HCEC 1CT (cell line): ENCODE measurements around the gene ARHGAP28.
"Not testable (repeated sequence)": the region's sequence is repeated elsewhere in the genome, so short reads cannot be mapped to it uniquely, and the experiment has no call there.

ENCODE experiments used
- DNase-seq: peaks from one replicate; pipeline ENCODE4 v3.0.0-alpha.2; 2017

Gene ARHGAP28

GRCh38 chr18:6938403-6938802, 208.9 kb downstream of the ARHGAP28 start:
- DNase-seq, result not testable (repeated sequence)

- DNase-seq, result no peak
Observed at GRCh38 chr18:6939972-6940371, 210.5 kb downstream of the ARHGAP28 start.

DNA sequence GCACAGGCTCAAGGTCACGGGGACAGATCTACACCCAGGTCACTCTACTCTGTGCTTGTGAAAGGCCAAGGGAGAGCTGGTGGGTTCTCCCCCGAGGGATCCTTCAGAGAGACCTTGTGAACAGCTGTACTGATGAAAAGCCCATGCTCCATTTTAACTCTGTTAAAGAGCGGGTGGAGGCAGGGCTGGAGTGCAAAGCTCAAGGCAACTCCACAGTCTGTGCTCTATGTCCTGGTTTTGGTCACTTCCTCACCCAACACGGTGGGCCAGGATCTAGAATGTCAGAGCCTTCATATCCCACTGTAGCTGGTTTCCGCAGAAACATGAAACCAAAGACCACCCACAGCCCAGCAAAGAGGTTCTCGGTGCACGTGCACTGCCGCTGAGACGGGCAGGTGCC, 210.9 kb downstream of the ARHGAP28 start:
- DNase-seq, result no peak

DNA sequence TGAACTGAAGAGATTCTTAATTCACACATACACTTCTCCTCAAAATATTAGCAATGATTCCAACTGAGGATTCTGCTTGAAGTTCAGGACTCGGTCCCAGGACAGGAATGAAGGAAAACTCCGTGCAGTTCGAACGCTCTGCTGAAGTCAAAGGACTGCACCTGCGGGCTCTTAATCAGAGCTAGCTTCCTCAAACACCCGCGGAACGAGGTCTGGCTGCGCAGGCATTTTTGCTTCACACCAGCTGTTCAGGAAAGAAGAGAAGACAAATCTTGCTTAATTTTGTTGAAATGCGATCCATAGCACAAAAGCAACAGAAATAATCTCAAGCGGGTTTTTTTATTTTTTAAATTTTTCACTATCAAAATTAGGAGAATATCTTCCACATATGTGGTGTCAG, 212.5 kb downstream of the ARHGAP28 start:
- DNase-seq, result no peak

- no peak for DNase-seq
Observed at GRCh38 chr18:6942742-6943141, 213.2 kb downstream of the ARHGAP28 start.

DNA sequence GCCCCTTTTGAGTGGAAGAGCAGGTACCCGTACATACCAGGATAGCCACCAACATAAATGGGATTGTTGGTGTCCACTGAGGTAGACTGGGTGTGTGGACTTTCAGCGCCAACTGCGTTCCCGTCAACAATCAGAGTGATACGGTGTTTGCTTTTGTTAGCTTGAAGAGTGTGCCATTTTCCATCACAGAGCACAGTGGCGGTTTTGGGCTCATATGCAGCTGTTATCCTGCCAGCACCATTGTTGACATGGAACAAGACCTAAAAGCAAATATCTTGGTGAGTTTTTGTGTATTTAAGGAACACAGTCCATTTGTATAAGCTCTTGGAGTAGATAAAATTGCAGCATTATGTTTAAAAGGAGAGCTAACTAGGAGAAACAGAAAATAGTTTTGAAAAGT, 213.6 kb downstream of the ARHGAP28 start:
- no peak for DNase-seq

GRCh38 chr18:6947338-6948030, 218.0 kb downstream of the ARHGAP28 start:
- DNase-seq, result no peak

DNA sequence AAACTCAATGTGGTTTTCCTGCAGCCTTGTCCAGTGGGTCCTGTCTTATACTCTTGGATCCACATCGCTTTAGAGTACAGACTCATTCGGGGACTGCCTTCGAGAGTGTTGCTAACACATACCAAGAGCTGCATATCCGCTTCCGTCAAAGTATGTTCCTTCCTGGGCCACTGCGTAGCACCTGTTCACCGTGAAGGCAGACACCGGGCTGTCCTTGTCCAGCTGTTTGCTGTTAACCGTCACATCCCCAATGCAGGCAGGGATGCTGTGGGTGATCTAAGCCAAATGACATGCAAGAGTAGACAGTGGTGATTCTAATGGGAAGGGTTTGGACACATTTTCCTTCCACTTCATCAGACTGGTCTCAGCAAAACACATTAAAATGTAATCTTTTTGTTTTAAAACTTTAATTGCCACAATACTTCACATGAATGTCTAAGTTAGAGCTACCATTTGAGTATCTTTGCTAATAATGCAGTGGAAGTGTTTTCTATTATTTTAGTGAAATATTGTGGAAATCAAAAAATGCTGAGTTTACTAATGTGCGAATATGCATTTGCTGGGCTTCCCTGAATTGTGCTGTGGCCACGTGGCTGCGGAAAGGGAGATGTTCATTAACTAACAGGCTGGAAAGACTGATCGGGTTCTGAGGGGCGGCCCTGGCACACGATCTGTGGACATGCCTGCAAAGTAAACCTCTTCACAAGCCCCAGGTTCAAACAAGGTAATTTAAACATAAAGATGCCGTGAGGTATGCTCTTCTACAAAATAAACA, 219.0 kb downstream of the ARHGAP28 start:
- no peak for DNase-seq

- no peak for DNase-seq
Observed at GRCh38 chr18:6949800-6950586, 220.5 kb downstream of the ARHGAP28 start.

DNA sequence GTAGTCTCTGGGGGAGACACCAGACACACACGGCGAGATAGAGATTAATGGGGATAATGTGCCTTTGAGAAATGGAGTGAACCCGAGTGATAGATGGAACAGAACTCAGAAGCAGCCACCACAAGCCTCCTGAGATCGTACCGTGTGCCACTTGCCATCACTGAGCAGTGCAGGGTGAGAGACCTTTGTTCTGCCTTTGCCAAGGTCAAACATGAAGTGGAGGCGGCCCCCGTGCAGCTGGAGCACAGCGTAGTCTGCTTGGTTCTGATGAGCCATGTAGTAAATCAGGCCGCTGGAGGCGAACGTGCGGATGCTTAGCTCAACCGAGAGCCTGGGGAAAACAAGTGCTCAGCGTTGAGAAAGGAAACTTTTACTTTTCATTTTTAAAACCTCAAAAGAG, 221.1 kb downstream of the ARHGAP28 start:
- DNase-seq, result no peak

- no peak for DNase-seq
Observed at GRCh38 chr18:6951336-6952090, 222.0 kb downstream of the ARHGAP28 start.

GRCh38 chr18:6954501-6954900, 225.0 kb downstream of the ARHGAP28 start:
- no peak for DNase-seq

DNA sequence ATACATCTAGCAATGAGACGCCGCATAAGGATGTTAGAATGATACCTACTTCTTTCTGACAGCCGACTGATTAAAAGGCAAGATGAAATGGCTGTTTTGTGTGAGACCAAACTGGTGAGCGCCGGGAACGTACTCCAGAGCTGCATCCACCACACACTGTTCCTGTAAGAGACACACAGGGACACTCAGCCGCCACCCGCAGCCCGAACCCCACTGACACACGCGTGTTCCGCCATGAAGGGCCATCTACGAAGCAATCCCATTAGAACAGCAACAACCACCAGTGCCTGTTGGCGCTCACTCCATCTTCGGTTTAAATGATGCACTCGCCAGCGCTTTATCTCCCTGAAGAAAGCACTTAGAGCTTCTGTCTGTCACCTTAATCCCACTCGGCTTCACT, 225.8 kb downstream of the ARHGAP28 start:
- DNase-seq, result no peak

- no peak for DNase-seq
Observed at GRCh38 chr18:6956495-6956894, 227.0 kb downstream of the ARHGAP28 start.

DNA sequence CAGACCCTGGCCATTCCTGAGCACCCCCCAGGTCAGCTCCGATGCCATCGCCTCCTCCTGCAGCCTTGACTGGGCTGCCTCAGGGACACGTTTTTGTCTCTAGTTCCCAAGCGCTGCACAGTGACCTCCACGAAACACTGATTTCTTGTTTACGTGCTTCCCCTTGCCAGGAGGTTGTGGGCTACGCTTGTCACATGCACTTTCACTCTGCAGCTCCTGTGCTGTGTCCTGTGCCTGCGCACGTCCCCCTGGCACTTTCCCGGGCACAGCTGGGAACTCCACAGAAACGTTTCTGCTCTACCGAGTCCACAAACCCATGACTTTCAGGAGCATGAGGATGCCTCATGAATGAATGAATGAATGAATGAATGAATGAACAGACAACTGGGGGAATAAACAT, 227.5 kb downstream of the ARHGAP28 start:
- no peak for DNase-seq

GRCh38 chr18:6959110-6959509, 229.6 kb downstream of the ARHGAP28 start:
- DNase-seq, result no peak

GRCh38 chr18:6960124-6960523, 230.6 kb downstream of the ARHGAP28 start:
- no peak for DNase-seq

- DNase-seq, result peak; percentile 59
Observed at GRCh38 chr18:6960656-6961055, 231.1 kb downstream of the ARHGAP28 start.

GRCh38 chr18:6961331-6961730, 231.8 kb downstream of the ARHGAP28 start:
- DNase-seq, result peak; percentile 1

DNA sequence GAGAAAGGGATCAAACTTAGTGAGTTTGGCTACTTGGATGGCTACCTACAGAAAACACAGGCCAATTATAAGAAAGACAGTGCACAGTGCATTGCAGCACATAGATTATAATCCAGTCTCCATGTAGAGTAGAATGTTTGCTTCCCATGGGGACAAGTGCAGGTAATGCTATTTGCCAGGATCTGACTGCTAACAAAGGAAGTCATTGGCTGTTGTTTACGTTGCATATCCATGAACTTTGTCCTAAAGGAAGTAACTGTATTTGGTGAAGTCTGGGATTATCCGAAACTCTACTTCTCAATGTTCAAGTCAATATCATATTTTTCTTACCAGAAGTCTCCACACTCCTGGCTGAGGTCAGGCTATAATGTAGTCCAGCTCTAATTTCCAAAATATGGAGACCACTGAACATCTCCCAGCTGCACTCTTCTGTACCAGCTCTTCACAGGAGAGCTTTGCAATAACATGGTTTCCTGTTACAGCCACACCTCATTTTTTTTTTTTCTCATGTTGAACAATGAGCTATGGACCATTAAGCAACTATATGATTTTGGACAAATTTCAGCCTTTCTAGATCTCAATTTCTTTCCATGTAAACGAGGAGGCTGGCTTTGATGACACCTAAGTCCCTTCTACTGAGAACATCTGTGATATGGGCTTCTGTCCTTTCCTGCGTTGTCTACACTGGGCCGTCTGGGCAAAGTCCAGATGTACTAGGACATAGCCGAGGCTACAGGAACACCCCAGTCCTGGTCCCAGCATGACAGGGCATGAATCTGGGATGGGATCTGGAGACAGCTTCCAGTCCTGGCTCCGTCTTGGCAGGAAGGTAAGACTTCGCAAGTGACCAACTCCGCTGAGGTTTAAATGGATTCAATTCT, 233.3 kb downstream of the ARHGAP28 start:
- DNase-seq, result no peak

DNA sequence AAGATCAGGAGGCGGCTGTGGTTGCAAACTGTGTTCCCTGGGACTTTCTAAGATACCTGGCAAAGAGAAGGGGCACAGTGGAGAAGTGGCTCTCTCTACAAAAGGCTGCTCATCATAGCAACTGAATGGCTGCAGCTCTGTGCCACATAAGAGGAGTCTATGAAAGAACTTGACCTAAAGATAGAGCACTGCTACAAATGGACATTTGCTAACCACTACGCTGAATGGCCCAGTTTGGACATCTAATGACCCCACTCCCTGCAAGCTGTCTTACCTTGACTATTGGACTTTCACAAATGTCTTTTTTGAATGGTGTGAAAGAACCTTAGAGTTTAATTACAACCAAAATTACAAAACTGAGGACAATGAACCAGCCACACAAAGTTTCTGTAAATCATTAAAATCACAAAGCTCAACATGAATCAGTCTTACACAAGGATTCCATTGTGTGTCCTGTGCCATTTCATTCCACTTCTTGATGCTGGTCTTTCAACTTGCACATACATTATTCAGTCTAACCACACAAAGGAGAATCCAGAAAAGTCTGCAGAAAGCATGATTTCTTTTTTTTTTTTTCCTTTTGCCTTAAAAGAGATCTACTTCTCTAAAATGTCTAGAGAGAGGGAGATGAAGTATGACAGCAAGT, 234.1 kb downstream of the ARHGAP28 start:
- DNase-seq, result no peak
